HG03457 (cell line): ENCODE data around the gene AKT1.

ENCODE experiments used
- ATAC-seq: cut with Tn5 transposase; IDR thresholded peaks from one replicate; pipeline ENCODE4 v1.9.1; 2021; ENCODE audit warnings: moderate number of reproducible peaks; ENCODE audit not compliant: unreplicated experiment

Gene AKT1

GRCh38 chr14:104726600-104727451, 68.7 kb downstream of the AKT1 start:
- ATAC-seq: no peak

- no peak for ATAC-seq
These were observed 69.6 kb downstream of the AKT1 start for GRCh38 chr14:104725772-104726548.

- ATAC-seq: no peak
These were observed 70.4 kb downstream of the AKT1 start for GRCh38 chr14:104724981-104725771.

- no peak for ATAC-seq
These were observed 71.1 kb downstream of the AKT1 start for GRCh38 chr14:104724407-104724980.

- no peak for ATAC-seq
These were observed 71.7 kb downstream of the AKT1 start, which contains the start of gene ADSS1 for GRCh38 chr14:104723651-104724406. Gene ADSS1 (plus strand): TSS chr14:104724229. CDS start chr14:104724271, 42 bp downstream.

- no peak for ATAC-seq
These were observed 72.5 kb downstream of the AKT1 start for GRCh38 chr14:104722938-104723650.

- ATAC-seq: no peak
These were observed 73.8 kb downstream of the AKT1 start for GRCh38 chr14:104721505-104722431.
